Sigmoid colon (tissue), 4 donors: Measurements from ENCODE around the gene DNAJC18.

Experiments used
- CTCF ChIP-seq, 4 experiments: fragments of 450-650 bp in 3 of 4; fragments of 200-600 bp in 1 of 4; IDR thresholded peaks; one replicate each; pipeline ENCODE4 v1.5.1; 2016 to 2019; ENCODE audit warnings: antibody characterized with exemption in 4 of 4, mild to moderate bottlenecking in 3 of 4, moderate library complexity in 2 of 4
- POLR2A ChIP-seq, 2 donors: fragments of 450-650 bp; IDR thresholded peaks; one replicate each; pipeline ENCODE4 v1.6.1; 2016; ENCODE audit warnings: antibody characterized with exemption in 2 of 2, mild to moderate bottlenecking in 2 of 2, moderate library complexity in 2 of 2
- POLR2AphosphoS5 ChIP-seq, 4 donors: sonication (generic); formaldehyde crosslinking; IDR thresholded peaks; one replicate each; pipeline ENCODE4 v1.6.1; 2017; ENCODE audit warnings: antibody characterized with exemption in 4 of 4

- no peak for TF ChIP-seq CTCF (IDR thresholded peaks at IDR 0.05)
- no peak for TF ChIP-seq POLR2A (IDR thresholded peaks at IDR 0.05)
- TF ChIP-seq POLR2AphosphoS5 (IDR thresholded peaks at IDR 0.05): no peak
Observed at GRCh38 chr5:139488260-139488659, 48.9 kb upstream of the DNAJC18 start.
